AG04449 (cell line): ENCODE data around the gene GALNTL6.

ENCODE experiments used
- CTCF ChIA-PET: fragments of 350-600 bp; formaldehyde crosslinking; extraction: SDS; loops from one replicate; lab custom pipeline; 2021; ENCODE audit warnings: antibody characterized with exemption; lab: Yijun Ruan, JAX
- POLR2A ChIA-PET: fragments of 400-600, 350-600 bp; formaldehyde crosslinking; extraction: SDS; loops from one replicate; lab custom pipeline; 2020; ENCODE audit warnings: antibody characterized with exemption, inconsistent platforms; lab: Yijun Ruan, JAX
- DNase-seq: peaks from one replicate; pipeline ENCODE4 v3.0.0-alpha.2; 2010; ENCODE audit warnings: low read depth, low spot score
- H3K4me3 ChIP-seq: 2 replicates; pipeline ENCODE4 v1.5.1; 2011; ENCODE audit warnings: low read depth, mild to moderate bottlenecking, control low read depth, low read length
- CTCF ChIP-seq: IDR thresholded peaks from one replicate; pipeline ENCODE4 v1.5.1; 2011; ENCODE audit warnings: mild to moderate bottlenecking, moderate library complexity, low read length, control low read depth, inconsistent platforms; ENCODE audit not compliant: insufficient read depth; ENCODE audit errors: missing control alignments

GALNTL6 gene

GRCh38 chr4:172207258-172207657, 394.1 kb downstream of the GALNTL6 start:
- ChIA-PET CTCF (no interaction called here), POLR2A (no interaction called here)
- no peak for TF ChIP-seq CTCF
- no peak for DNase-seq
- H3K4me3 ChIP-seq = no peak overlapping the region

DNA sequence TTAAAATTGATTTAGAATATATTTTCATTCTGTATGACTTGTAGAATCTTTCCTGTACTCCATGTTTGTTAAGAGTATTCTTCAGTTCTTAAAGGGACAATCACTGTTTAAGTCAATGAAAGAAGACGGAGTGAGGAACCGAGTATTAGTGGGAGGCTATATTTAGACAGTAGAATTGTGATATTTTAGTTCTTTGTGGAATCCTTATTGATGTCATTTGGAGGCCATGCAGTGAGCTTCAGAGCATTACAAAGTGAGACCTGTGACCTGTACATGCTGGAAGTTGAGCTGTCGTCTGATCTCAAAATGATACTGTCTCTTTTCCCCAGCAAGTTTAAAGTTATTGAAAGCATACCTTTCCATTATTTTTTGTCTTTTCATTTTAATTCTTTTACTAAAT, 394.7 kb downstream of the GALNTL6 start:
- H3K4me3 ChIP-seq = no peak overlapping the region
- ChIA-PET POLR2A (no interaction called here), CTCF (no interaction called here)
- TF ChIP-seq CTCF = no peak
- no peak for DNase-seq

GRCh38 chr4:172220679-172221078, 407.5 kb downstream of the GALNTL6 start:
- TF ChIP-seq CTCF = no peak
- no peak overlapping the region for H3K4me3 ChIP-seq
- DNase-seq = no peak
- ChIA-PET CTCF (interaction anchor here (1.3 kb wide), 1 partner anchor 1961 kb away, joined by 6 read pairs; no protein-coding TSS in a partner anchor), POLR2A (no interaction called here)

GRCh38 chr4:172225457-172225856, 412.3 kb downstream of the GALNTL6 start:
- ChIA-PET POLR2A (no interaction called here), CTCF (no interaction called here)
- no peak for TF ChIP-seq CTCF
- no peak for DNase-seq
- H3K4me3 ChIP-seq = no peak overlapping the region

- H3K4me3 ChIP-seq = no peak overlapping the region
- TF ChIP-seq CTCF = no peak
- CTCF ChIA-PET = no interaction called here
- DNase-seq = no peak
- POLR2A ChIA-PET = no interaction called here
Observed at GRCh38 chr4:172232966-172233365, 419.8 kb downstream of the GALNTL6 start.

DNA sequence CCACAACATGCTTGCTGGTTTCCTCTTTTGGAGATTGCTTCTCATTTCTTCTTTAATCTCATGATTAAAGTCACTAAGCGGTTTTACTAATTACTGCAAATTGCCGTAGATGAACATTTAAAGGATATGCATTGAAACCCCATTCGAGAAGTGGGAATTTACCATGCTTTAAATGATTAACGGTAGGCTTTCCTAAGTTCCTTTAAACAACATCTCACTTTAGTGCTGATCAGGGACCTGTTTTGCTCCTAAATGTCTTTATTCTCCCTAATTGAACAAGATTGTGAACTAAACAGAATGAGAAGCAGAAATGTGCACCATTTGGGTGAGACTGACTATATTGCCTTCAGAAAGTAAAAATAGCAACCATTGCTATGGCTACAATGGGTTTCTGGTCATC, 430.3 kb downstream of the GALNTL6 start:
- TF ChIP-seq CTCF = no peak
- CTCF ChIA-PET = no interaction called here
- POLR2A ChIA-PET = no interaction called here
- DNase-seq = no peak
- H3K4me3 ChIP-seq = no peak overlapping the region
